Type B pancreatic cell (in vitro differentiated cells): ENCODE results near the gene TRIM58. TPM values are rescaled to one million over a fixed set of nuclear protein-coding genes. Genes with fewer than 3 reads are reported as not detected.

Source experiments
- DNase-seq: peaks from one replicate; pipeline ENCODE4 v3.0.0; 2021; ENCODE audit warnings: mixed read lengths; ENCODE audit not compliant: unreplicated experiment; ENCODE audit errors: extremely low spot score
- H3K27ac Mint-ChIP-seq: 2 replicates; pipeline ENCODE4 v1.8.0; 2021; ENCODE audit warnings: mild to moderate bottlenecking, mixed read lengths
- H3K27me3 Mint-ChIP-seq: 2 replicates; pipeline ENCODE4 v1.8.0; 2021; ENCODE audit warnings: mixed read lengths
- H3K36me3 Mint-ChIP-seq: 2 replicates; pipeline ENCODE4 v1.8.0; 2021; ENCODE audit warnings: mixed read lengths
- H3K4me1 Mint-ChIP-seq: one replicate; pipeline ENCODE4 v1.8.0; 2021; ENCODE audit warnings: mixed read lengths; ENCODE audit not compliant: unreplicated experiment
- H3K4me3 Mint-ChIP-seq: 2 replicates; pipeline ENCODE4 v1.8.0; 2021; ENCODE audit warnings: mild to moderate bottlenecking, mixed read lengths
- H3K9me3 Mint-ChIP-seq: 2 replicates; pipeline ENCODE4 v1.8.0; 2021; ENCODE audit warnings: mixed read lengths
- CTCF ChIP-seq: fragments of 200-600 bp; sonication (generic); conservative IDR thresholded peaks from 2 replicates; pipeline ENCODE4 v1.5.0; 2021; ENCODE audit warnings: antibody characterized with exemption, mild to moderate bottlenecking
- total RNA-seq: library from RNA; stranded (reverse); gene quantifications from 2 replicates; pipeline ENCODE4 v1.2.1, GENCODE V29; 2021; ENCODE audit warnings: low replicate concordance

TRIM58 gene
- total RNA-seq, 1 donor from 2014 or later: 0.17 TPM

DNA sequence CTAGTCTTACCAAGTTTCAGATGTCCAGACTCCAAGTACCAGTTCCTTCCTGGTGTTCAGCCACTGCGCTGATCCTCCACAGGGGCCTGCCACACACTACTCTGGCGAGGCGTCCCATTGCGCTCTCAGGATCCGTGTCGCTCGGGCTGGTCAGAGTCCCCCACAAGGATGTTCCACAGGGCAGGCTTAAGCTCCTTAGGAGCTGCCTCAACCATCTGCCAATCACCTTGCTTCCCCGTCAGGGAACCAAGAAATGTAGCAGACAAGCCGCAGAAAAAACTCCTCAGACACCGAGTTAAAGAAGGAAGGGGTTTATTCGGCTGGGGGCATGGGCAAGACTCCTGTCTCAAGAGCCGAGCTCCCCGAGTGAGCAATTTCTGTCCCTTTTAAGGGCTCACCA, 48.2 kb downstream of the TRIM58 start:
- H3K9me3 Mint-ChIP-seq: peaks cover 11% of the 10 kb centered on the region
- DNase-seq: no peak

DNA sequence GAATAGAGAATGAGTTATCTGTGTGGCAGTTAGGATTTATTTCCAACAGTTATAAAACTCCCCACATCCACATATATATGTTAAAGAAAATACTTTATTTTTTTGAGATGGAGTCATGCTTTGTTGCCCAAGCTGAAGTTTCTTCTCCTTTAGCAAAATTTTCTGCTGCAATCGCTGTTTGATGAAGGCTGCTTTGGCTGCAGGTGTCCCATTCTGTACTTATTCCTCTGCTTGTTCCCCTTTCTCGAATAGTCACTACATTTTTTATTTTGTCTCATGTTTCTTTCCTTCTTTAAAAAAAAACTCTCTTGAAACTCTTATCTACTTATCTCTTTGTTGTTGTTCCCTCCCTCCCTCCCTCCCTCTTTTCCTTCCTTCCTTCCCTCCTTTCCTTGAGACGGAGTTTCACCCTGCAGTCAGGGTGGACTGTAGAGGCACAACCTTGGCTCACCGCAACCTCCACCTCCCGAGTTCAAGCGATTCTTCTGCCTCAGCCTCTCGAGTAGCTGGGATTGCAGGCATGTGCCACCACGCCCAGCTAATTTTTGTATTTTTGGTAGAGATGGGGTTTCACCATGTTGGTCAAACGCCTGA, 49.0 kb downstream of the TRIM58 start:
- no peaks in the 10 kb centered on the region for H3K36me3 Mint-ChIP-seq
- no peaks in the 10 kb centered on the region for H3K4me1 Mint-ChIP-seq
- no peak for DNase-seq
- H3K9me3 Mint-ChIP-seq: peaks cover 11% of the 10 kb centered on the region
- H3K4me3 Mint-ChIP-seq: no peak overlapping the region
- no peak overlapping the region for H3K27ac Mint-ChIP-seq
- no peaks in the 10 kb centered on the region for H3K27me3 Mint-ChIP-seq
- no peak for TF ChIP-seq CTCF

More for the DNA sequence above, 48.2 kb downstream of the TRIM58 start:
- no peaks in the 10 kb centered on the region for H3K4me1 Mint-ChIP-seq
- H3K27me3 Mint-ChIP-seq: no peaks in the 10 kb centered on the region
- no peaks in the 10 kb centered on the region for H3K36me3 Mint-ChIP-seq
- no peak overlapping the region for H3K27ac Mint-ChIP-seq
- no peak for TF ChIP-seq CTCF
- no peak overlapping the region for H3K4me3 Mint-ChIP-seq

DNA sequence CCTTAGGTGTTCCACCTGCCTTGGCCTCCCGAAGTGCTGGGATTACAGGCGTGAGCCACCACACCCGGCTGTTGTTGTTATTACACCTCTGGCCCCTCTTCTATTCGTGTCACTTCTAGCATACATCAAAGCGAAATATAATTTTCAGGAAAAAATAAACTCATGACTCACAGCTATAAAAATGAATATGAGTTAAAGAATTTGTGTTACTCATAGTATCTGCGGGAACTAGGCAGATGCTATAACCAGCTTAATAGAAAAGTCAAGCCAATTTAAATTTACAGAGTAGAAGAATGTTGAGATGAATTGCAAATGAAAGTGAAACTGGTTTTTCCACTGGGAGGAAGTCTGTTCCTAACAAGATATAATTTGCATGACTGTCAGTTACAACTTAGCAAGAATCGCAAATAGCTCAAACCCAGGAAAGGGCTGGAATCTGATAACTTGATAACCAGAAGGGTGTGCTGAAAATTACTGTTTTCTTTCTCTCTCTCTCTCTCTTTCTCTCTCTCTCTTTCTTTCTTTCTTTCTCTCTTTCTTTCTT, 49.6 kb downstream of the TRIM58 start:
- Mint-ChIP-seq H3K9me3 (peaks cover 11% of the 10 kb centered on the region), H3K36me3 (no peaks in the 10 kb centered on the region), H3K27me3 (no peaks in the 10 kb centered on the region), H3K4me1 (no peaks in the 10 kb centered on the region), H3K4me3 (no peak overlapping the region), H3K27ac (no peak overlapping the region)
- TF ChIP-seq CTCF: no peak
- DNase-seq: no peak

DNA sequence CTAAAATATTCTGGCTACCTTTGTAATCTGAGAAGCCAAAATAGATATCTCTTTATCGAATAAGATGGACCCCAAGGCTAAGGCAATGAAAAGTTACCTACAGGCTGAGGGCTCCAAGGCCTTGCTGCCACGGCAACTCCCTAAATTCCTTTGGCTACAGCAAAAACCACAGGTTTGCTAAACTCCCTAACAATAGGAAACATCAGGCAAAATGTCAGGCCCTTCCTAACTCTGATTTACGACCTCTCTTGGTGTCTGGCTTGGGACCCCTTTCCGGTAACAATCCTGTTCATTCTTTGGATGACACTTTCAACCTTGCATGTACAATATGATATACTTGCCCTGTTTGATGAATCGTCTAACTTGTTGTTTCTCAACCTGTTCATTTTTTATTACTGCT, 51.8 kb downstream of the TRIM58 start:
- no peak overlapping the region for H3K4me3 Mint-ChIP-seq
- no peak for DNase-seq
- H3K27ac Mint-ChIP-seq: no peak overlapping the region
- H3K9me3 Mint-ChIP-seq: peaks cover 11% of the 10 kb centered on the region
- no peaks in the 10 kb centered on the region for H3K4me1 Mint-ChIP-seq
- H3K27me3 Mint-ChIP-seq: no peaks in the 10 kb centered on the region
- no peak for TF ChIP-seq CTCF
- no peaks in the 10 kb centered on the region for H3K36me3 Mint-ChIP-seq

GRCh38 chr1:247913786-247914185, 56.8 kb downstream of the TRIM58 start:
- TF ChIP-seq CTCF: no peak
- H3K4me3 Mint-ChIP-seq: no peak overlapping the region
- no peaks in the 10 kb centered on the region for H3K4me1 Mint-ChIP-seq
- H3K27me3 Mint-ChIP-seq: no peaks in the 10 kb centered on the region
- no peaks in the 10 kb centered on the region for H3K36me3 Mint-ChIP-seq
- H3K9me3 Mint-ChIP-seq: no peaks in the 10 kb centered on the region
- no peak for DNase-seq
- H3K27ac Mint-ChIP-seq: no peak overlapping the region
